ENCODE data around the gene NRSN2.
A peak's percentile ranks its signal among the peaks of the same experiment; 100 is the strongest.

Gene NRSN2

GRCh38 chr20:396619-397431 lies 49.9 kb downstream of the NRSN2 start:
- no peak for DNase-seq (ENCODE audit: low read depth)
- no peak overlapping the region for H3K4me3 ChIP-seq (ENCODE audit: low read depth, low read length)
- TF ChIP-seq CTCF (IDR thresholded peaks at IDR 0.05; ENCODE audit: low read depth, low read length) (no peak), MYC (IDR thresholded peaks at IDR 0.05; ENCODE audit: low read depth, low read length) (no peak)

GRCh38 chr20:397432-398237 lies 50.7 kb downstream of the NRSN2 start:
- H3K4me3 ChIP-seq (ENCODE audit: low read depth, low read length): no peak overlapping the region
- TF ChIP-seq MYC (IDR thresholded peaks at IDR 0.05; ENCODE audit: low read depth, low read length) (no peak), MAX (IDR thresholded peaks at IDR 0.05; ENCODE audit: low read depth, low read length) (no peak), CTCF (IDR thresholded peaks at IDR 0.05; ENCODE audit: low read depth, low read length) (no peak), POLR2A (IDR thresholded peaks at IDR 0.05; ENCODE audit: extremely low read depth, insufficient read length) (no peak)
- no peak for DNase-seq (ENCODE audit: low read depth)

- H3K4me3 ChIP-seq (ENCODE audit: low read depth, low read length): no peak overlapping the region
- TF ChIP-seq CTCF (IDR thresholded peaks at IDR 0.05; ENCODE audit: low read depth, low read length) (no peak), MYC (IDR thresholded peaks at IDR 0.05; ENCODE audit: low read depth, low read length) (no peak), POLR2A (IDR thresholded peaks at IDR 0.05; ENCODE audit: extremely low read depth, insufficient read length) (no peak), MAX (IDR thresholded peaks at IDR 0.05; ENCODE audit: low read depth, low read length) (no peak)
- no peak for DNase-seq (ENCODE audit: low read depth)
These were observed 52.3 kb downstream of the NRSN2 start for GRCh38 chr20:399182-399707.

- TF ChIP-seq MAX (IDR thresholded peaks at IDR 0.05; ENCODE audit: low read depth, low read length) (no peak), CTCF (IDR thresholded peaks at IDR 0.05; ENCODE audit: low read depth, low read length) (no peak), MYC (IDR thresholded peaks at IDR 0.05; ENCODE audit: low read depth, low read length) (no peak), POLR2A (IDR thresholded peaks at IDR 0.05; ENCODE audit: extremely low read depth, insufficient read length) (no peak)
- DNase-seq (ENCODE audit: low read depth): no peak
- no peak overlapping the region for H3K4me3 ChIP-seq (ENCODE audit: low read depth, low read length)
These were observed 53.2 kb downstream of the NRSN2 start for GRCh38 chr20:400128-400453.

- H3K4me3 ChIP-seq (ENCODE audit: low read depth, low read length): no peak overlapping the region
- TF ChIP-seq MAX (IDR thresholded peaks at IDR 0.05; ENCODE audit: low read depth, low read length): 0 out of 2 replicates have a peak, but pooled peaks have one; percentile 41
- TF ChIP-seq MYC (IDR thresholded peaks at IDR 0.05; ENCODE audit: low read depth, low read length): no peak
- TF ChIP-seq POLR2A (IDR thresholded peaks at IDR 0.05; ENCODE audit: extremely low read depth, insufficient read length): no peak
- peak; percentile 63 for DNase-seq (ENCODE audit: low read depth)
These were observed 53.8 kb downstream of the NRSN2 start for GRCh38 chr20:400454-401275.

All from NB4 (cell line).